ENCODE measurements around the gene IAH1. TPM values are rescaled to one million over a fixed set of nuclear protein-coding genes. Genes with fewer than 3 reads are reported as not detected.

The IAH1 gene, protein sequence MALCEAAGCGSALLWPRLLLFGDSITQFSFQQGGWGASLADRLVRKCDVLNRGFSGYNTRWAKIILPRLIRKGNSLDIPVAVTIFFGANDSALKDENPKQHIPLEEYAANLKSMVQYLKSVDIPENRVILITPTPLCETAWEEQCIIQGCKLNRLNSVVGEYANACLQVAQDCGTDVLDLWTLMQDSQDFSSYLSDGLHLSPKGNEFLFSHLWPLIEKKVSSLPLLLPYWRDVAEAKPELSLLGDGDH
- 89.2 TPM for total RNA-seq

DNA sequence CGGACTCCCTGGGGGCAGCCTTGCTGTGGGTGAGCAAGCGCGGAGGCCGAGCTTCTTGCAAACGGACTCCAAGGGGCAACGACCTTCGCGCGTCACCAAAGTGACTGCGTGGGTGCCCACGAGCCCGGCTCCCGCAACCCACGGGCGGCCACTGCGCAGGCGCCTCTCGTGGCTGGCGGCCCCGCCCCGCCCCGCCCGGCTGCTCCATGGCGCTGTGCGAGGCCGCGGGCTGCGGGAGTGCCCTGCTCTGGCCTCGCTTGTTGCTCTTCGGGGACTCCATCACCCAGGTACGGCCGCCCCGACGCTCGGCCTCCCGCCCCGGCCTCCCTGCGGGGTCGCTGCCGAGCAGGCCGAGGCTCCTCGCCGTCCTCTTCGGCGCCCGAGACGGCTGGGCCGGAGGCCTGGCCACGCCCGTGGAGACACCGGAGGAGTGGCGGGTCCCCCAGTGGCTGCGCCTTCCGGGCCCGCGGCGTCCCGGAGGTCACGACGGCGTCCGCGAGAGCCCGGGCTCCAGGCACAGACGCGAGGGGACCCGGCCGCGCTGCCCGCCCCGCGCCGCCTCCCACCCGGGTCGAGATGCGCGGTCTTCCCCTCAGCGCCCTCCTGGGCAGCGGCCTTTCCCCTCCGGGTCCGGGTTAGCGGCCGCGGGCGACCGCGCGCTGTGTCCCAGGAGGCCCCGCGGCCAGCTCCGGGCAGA is at the start of gene IAH1:
Gene IAH1 (plus strand): TSS at position 191 of the 697 bp plus-strand sequence. CDS start 16 bp downstream, at position 207.

Other genes starting within 250 kb of the IAH1 start
- 73.6 TPM for gene ITGB1BP1, start 51.0 kb upstream of the IAH1 start, total RNA-seq
- gene CPSF3, start 50.9 kb upstream of the IAH1 start, total RNA-seq: 41.6 TPM
- 44.1 TPM for gene ADAM17, start 81.3 kb downstream of the IAH1 start, total RNA-seq
- gene YWHAQ, start 156.4 kb downstream of the IAH1 start, total RNA-seq: 526 TPM